HCT116 (cell line): ENCODE results near the gene KCNMB1. TPM values are rescaled to one million over a fixed set of nuclear protein-coding genes. Genes with fewer than 3 reads are reported as not detected.

ENCODE experiments used
- ATAC-seq: fragments of 200-7000 bp; cut with Tn5 transposase; 2 replicates; pipeline ENCODE4 v1.9.1; 2020; ENCODE audit warnings: mild to moderate bottlenecking, moderate library complexity
- BruUV-seq: library from RNA; stranded (reverse); fragments of 400-500 nt; replicated peaks from 2 replicates; lab custom pipeline; 2021; lab: Mats Ljungman, UMichigan
- CTCF ChIA-PET: fragments of 300-600 bp; sonication (Branson Sonifier 250); formaldehyde crosslinking; loops from one replicate; lab custom pipeline; 2021; ENCODE audit warnings: antibody characterized with exemption; lab: Charles Lee
- POLR2A ChIA-PET: fragments of 300-600, 350-600 bp; sonication (Branson Sonifier 250); formaldehyde crosslinking; loops from one replicate; lab custom pipeline; 2021; ENCODE audit warnings: antibody characterized with exemption; lab: Charles Lee
- RAD21 ChIA-PET, 2 experiments: fragments of 300-600 bp; sonication (Branson Sonifier 250); formaldehyde crosslinking; loops; one replicate each; lab custom pipeline; 2023; ENCODE audit warnings: low total read pairs in 2 of 2; ENCODE audit not compliant: uncharacterized antibody in 2 of 2, unreplicated experiment in 2 of 2, low non-redundant PET in 1 of 2; lab: Charles Lee
- DNase-seq: peaks from one replicate; pipeline ENCODE4 v3.0.0-alpha.2; 2010; ENCODE audit warnings: low read depth, low spot score
- H2AFZ ChIP-seq: fragments of 200-600 bp; shearing (Covaris generic), sonication (generic); 2 replicates; pipeline ENCODE4 v1.6.1; 2017; ENCODE audit warnings: low read depth, mixed run types, mixed read lengths, antibody characterized with exemption, low read length; ENCODE audit not compliant: poor library complexity, severe bottlenecking
- H3K27ac ChIP-seq: 2 replicates; pipeline ENCODE4 v1.5.1; 2012; ENCODE audit warnings: low read depth, low read length
- H3K27me3 ChIP-seq: fragments of 200-600 bp; sonication (generic); 2 replicates; pipeline ENCODE4 v1.6.1; 2016; ENCODE audit warnings: mixed run types, low read length, mixed read lengths; ENCODE audit not compliant: insufficient read depth
- H3K36me3 ChIP-seq, 2 experiments: fragments of 200-500 bp in 1 of 2; fragments of 200-600 bp in 1 of 2; sonication (Bioruptor generic) in 1 of 2; sonication (generic) in 1 of 2; 2 replicates each; pipeline versions ENCODE4 v1.5.1 to v1.6.1; 2014 to 2016; ENCODE audit warnings: low read length in 2 of 2, inconsistent platforms in 1 of 2, mixed read lengths in 1 of 2, mixed run types in 1 of 2; ENCODE audit not compliant: insufficient read depth in 2 of 2, control insufficient read depth in 1 of 2
- H3K4me1 ChIP-seq, 2 experiments: fragments of 200-600 bp in 1 of 2; sonication (generic) in 1 of 2; 2 replicates each; pipeline versions ENCODE4 v1.5.1 to v1.6.1; 2012 to 2017; ENCODE audit warnings: low read length in 2 of 2, inconsistent platforms in 1 of 2, mild to moderate bottlenecking in 1 of 2, mixed read lengths in 1 of 2, mixed run types in 1 of 2, moderate library complexity in 1 of 2; ENCODE audit not compliant: insufficient read depth in 2 of 2, control insufficient read depth in 1 of 2
- H3K4me2 ChIP-seq: fragments of 200-600 bp; sonication (generic); 2 replicates; pipeline ENCODE4 v1.6.1; 2017; ENCODE audit warnings: mixed run types, low read length, mixed read lengths
- H3K4me3 ChIP-seq, 2 experiments: fragments of 200-600 bp in 1 of 2; sonication (generic) in 1 of 2; replicated peaks in 1 of 2; 2 replicates each; pipeline ENCODE4 v1.5.1; 2011 to 2016; ENCODE audit warnings: low read length in 2 of 2, control low read depth in 1 of 2, low read depth in 1 of 2, mild to moderate bottlenecking in 1 of 2, mixed read lengths in 1 of 2, mixed run types in 1 of 2
- H3K79me2 ChIP-seq: fragments of 200-600 bp; sonication (generic); 2 replicates; pipeline ENCODE4 v1.6.1; 2017; ENCODE audit warnings: mild to moderate bottlenecking, mixed run types, low read length, moderate library complexity, mixed read lengths; ENCODE audit not compliant: insufficient read depth
- H3K9ac ChIP-seq: fragments of 200-600 bp; sonication (generic); 2 replicates; pipeline ENCODE4 v1.6.1; 2016; ENCODE audit warnings: low read length, mixed read lengths
- H3K9me2 ChIP-seq: fragments of 200-600 bp; sonication (generic), shearing (Covaris generic); 2 replicates; pipeline ENCODE4 v1.6.1; 2017; ENCODE audit warnings: mixed run types, mild to moderate bottlenecking, moderate library complexity; ENCODE audit not compliant: insufficient read depth
- H3K9me3 ChIP-seq, 2 experiments: fragments of 200-500 bp in 1 of 2; fragments of 200-600 bp in 1 of 2; sonication (Bioruptor generic) in 1 of 2; sonication (generic) in 1 of 2; 2 replicates each; pipeline ENCODE4 v1.6.1; 2014 to 2017; ENCODE audit warnings: low read length in 2 of 2, mixed read lengths in 2 of 2, inconsistent platforms in 1 of 2, low read depth in 1 of 2, mild to moderate bottlenecking in 1 of 2, mixed run types in 1 of 2, moderate library complexity in 1 of 2; ENCODE audit not compliant: control insufficient read depth in 1 of 2, insufficient read depth in 1 of 2
- H4K20me1 ChIP-seq: fragments of 200-600 bp; sonication (generic), shearing (Covaris generic); 2 replicates; pipeline ENCODE4 v1.6.1; 2017; ENCODE audit warnings: mixed run types, mild to moderate bottlenecking, moderate library complexity; ENCODE audit not compliant: insufficient read depth
- CBX3 ChIP-seq: IDR thresholded peaks from 2 replicates; pipeline ENCODE4 v1.6.1; 2012; ENCODE audit warnings: low read depth
- CEBPB ChIP-seq: IDR thresholded peaks from 2 replicates; pipeline ENCODE4 v1.6.1; 2012; ENCODE audit warnings: low read depth
- EGR1 ChIP-seq: IDR thresholded peaks from 2 replicates; pipeline ENCODE4 v1.6.1; 2012; ENCODE audit warnings: low read depth
- ELF1 ChIP-seq: IDR thresholded peaks from 2 replicates; pipeline ENCODE4 v1.6.1; 2012; ENCODE audit warnings: low read depth, borderline replicate concordance
- EZH2 ChIP-seq: fragments of 200-600 bp; sonication (generic); IDR thresholded peaks from 2 replicates; pipeline ENCODE4 v1.6.1; 2017; ENCODE audit warnings: antibody characterized with exemption, mixed run types
- EZH2phosphoT487 ChIP-seq: fragments of 200-600 bp; IDR thresholded peaks from 2 replicates; pipeline ENCODE4 v1.6.1; 2018; ENCODE audit warnings: antibody characterized with exemption, borderline replicate concordance
- POLR2A ChIP-seq: IDR thresholded peaks from 2 replicates; pipeline ENCODE4 v1.7.0; 2011; ENCODE audit warnings: borderline replicate concordance; ENCODE audit not compliant: insufficient read depth, insufficient read length; ENCODE audit errors: extremely low read depth
- POLR2AphosphoS5 ChIP-seq: IDR thresholded peaks from 2 replicates; pipeline ENCODE4 v1.6.1; 2011; ENCODE audit warnings: mild to moderate bottlenecking, low read depth, low read length, moderate library complexity
- SP1 ChIP-seq: IDR thresholded peaks from 2 replicates; pipeline ENCODE4 v1.6.1; 2012; ENCODE audit warnings: low read depth
- SRF ChIP-seq: IDR thresholded peaks from 2 replicates; pipeline ENCODE4 v1.6.1; 2012; ENCODE audit warnings: low read depth
- YY1 ChIP-seq: IDR thresholded peaks from 2 replicates; pipeline ENCODE4 v1.6.1; 2011; ENCODE audit warnings: low read length, low read depth, moderate library complexity, mild to moderate bottlenecking; ENCODE audit not compliant: insufficient replicate concordance; ENCODE audit errors: extremely low read depth
- ZFX ChIP-seq: fragments of 450-650 bp; IDR thresholded peaks from 2 replicates; pipeline ENCODE4 v1.6.1; 2017
- intact Hi-C: fragments of 100-400 bp; cut with micrococcal nuclease; formaldehyde crosslinking; loops from 2 replicates; pipeline ENCODE4 v1.10.0; 2022
- total RNA-seq: library from RNA; stranded (reverse); gene quantifications from one replicate; pipeline ENCODE4 v1.2.1, GENCODE V29; 2021; ENCODE audit not compliant: unreplicated experiment
- TF ChIP-seq, protein P1 (sequence below): IDR thresholded peaks from 2 replicates; pipeline ENCODE4 v1.6.1; 2012
- TF ChIP-seq, protein P2 (sequence below), 3 experiments: fragments of 200-600 bp in 1 of 3; sonication (generic) in 1 of 3; IDR thresholded peaks in 2 of 3; conservative IDR thresholded peaks in 1 of 3; 2 replicates each; pipeline ENCODE4 v1.5.1; 2012 to 2017; ENCODE audit warnings: low read depth in 2 of 3, low read length in 2 of 3, antibody characterized with exemption in 1 of 3, borderline replicate concordance in 1 of 3, control low read depth in 1 of 3, mild to moderate bottlenecking in 1 of 3, mixed read lengths in 1 of 3, mixed run types in 1 of 3, moderate library complexity in 1 of 3; ENCODE audit not compliant: insufficient read depth in 1 of 3
- TF ChIP-seq, protein P3 (sequence below): IDR thresholded peaks from 2 replicates; pipeline ENCODE4 v1.6.1; 2012
- TF ChIP-seq, protein P4 (sequence below): IDR thresholded peaks from 2 replicates; pipeline ENCODE4 v1.6.1; 2011; ENCODE audit warnings: mild to moderate bottlenecking, low read length, moderate library complexity; ENCODE audit not compliant: insufficient replicate concordance; ENCODE audit errors: extremely low read depth

KCNMB1 gene
- total RNA-seq, 1 experiment from 2014 or later, result not detected

DNA sequence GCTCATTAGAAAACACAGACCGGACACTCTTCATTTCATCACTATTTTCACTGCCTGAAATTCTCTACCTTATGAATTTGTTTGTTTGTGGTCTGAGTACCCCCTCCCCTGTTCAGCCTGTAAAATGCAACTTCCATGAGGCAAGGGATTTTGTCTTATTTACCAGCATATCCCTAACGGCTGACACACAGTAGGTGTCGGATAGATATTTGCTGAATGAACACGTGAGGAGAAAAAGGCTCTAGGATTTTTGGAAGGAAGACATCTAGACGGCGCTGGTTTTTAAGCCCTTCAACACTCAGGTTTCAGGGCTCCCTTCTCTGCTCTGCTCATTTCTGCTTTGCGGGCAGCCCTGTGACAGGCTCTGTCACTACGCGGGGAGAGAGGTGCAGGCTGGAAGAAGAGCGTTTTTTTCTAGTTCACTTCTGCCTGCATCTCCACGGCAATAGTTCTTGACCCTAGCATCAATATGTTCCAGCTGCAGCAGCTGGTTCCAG, 41.0 kb downstream of the KCNMB1 start:
- no peak overlapping the region for H3K4me3 ChIP-seq
- no peak for TF ChIP-seq POLR2A
- no peak for TF ChIP-seq SRF
- no peak for TF ChIP-seq POLR2AphosphoS5
- no peak for TF ChIP-seq EGR1
- TF ChIP-seq CBX3, result no peak
- no peak for TF ChIP-seq EZH2phosphoT487
- TF ChIP-seq, protein P1, sequence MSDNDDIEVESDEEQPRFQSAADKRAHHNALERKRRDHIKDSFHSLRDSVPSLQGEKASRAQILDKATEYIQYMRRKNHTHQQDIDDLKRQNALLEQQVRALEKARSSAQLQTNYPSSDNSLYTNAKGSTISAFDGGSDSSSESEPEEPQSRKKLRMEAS, result no peak
- no peak for TF ChIP-seq ZFX
- no peak for TF ChIP-seq EZH2
- TF ChIP-seq, protein P2, sequence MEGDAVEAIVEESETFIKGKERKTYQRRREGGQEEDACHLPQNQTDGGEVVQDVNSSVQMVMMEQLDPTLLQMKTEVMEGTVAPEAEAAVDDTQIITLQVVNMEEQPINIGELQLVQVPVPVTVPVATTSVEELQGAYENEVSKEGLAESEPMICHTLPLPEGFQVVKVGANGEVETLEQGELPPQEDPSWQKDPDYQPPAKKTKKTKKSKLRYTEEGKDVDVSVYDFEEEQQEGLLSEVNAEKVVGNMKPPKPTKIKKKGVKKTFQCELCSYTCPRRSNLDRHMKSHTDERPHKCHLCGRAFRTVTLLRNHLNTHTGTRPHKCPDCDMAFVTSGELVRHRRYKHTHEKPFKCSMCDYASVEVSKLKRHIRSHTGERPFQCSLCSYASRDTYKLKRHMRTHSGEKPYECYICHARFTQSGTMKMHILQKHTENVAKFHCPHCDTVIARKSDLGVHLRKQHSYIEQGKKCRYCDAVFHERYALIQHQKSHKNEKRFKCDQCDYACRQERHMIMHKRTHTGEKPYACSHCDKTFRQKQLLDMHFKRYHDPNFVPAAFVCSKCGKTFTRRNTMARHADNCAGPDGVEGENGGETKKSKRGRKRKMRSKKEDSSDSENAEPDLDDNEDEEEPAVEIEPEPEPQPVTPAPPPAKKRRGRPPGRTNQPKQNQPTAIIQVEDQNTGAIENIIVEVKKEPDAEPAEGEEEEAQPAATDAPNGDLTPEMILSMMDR (IDR thresholded peaks at IDR 0.05 in 2 of 3, conservative IDR thresholded peaks at IDR 0.05 in 1 of 3; ENCODE audit: borderline replicate concordance in 1 of 3, insufficient read depth in 1 of 3, low read depth in 2 of 3, low read length in 2 of 3), result no peak
- TF ChIP-seq, protein P3, sequence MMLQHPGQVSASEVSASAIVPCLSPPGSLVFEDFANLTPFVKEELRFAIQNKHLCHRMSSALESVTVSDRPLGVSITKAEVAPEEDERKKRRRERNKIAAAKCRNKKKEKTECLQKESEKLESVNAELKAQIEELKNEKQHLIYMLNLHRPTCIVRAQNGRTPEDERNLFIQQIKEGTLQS, result no peak
- TF ChIP-seq YY1, result no peak
- no peak for TF ChIP-seq SP1
- no peak for TF ChIP-seq ELF1
- TF ChIP-seq CEBPB, result no peak
- TF ChIP-seq, protein P4, sequence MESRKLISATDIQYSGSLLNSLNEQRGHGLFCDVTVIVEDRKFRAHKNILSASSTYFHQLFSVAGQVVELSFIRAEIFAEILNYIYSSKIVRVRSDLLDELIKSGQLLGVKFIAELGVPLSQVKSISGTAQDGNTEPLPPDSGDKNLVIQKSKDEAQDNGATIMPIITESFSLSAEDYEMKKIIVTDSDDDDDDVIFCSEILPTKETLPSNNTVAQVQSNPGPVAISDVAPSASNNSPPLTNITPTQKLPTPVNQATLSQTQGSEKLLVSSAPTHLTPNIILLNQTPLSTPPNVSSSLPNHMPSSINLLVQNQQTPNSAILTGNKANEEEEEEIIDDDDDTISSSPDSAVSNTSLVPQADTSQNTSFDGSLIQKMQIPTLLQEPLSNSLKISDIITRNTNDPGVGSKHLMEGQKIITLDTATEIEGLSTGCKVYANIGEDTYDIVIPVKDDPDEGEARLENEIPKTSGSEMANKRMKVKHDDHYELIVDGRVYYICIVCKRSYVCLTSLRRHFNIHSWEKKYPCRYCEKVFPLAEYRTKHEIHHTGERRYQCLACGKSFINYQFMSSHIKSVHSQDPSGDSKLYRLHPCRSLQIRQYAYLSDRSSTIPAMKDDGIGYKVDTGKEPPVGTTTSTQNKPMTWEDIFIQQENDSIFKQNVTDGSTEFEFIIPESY, result no peak
- peaks cover 85% of the 10 kb centered on the region for H3K27me3 ChIP-seq
- ATAC-seq (no peak), DNase-seq (no peak)
- ChIA-PET POLR2A (no interaction called here), CTCF (interaction anchor here (2.6 kb wide), 1 partner anchor 9 kb away, joined by 9 read pairs; no protein-coding TSS in a partner anchor), RAD21 (no interaction called here)
- H3K4me2 ChIP-seq, result no peak overlapping the region
- H3K9ac ChIP-seq, result no peak overlapping the region
- H3K9me3 ChIP-seq, result no peaks in the 10 kb centered on the region
- H2AFZ ChIP-seq, result no peak overlapping the region
- intact Hi-C loops, result no loop called here
- H3K9me2 ChIP-seq, result no peaks in the 10 kb centered on the region
- BruUV-seq, result no TSS peak
- no peak overlapping the region for H3K27ac ChIP-seq
- no peaks in the 10 kb centered on the region for H3K79me2 ChIP-seq
- H3K36me3 ChIP-seq, result no peaks in the 10 kb centered on the region
- no peaks in the 10 kb centered on the region for H3K4me1 ChIP-seq
- no peaks in the 10 kb centered on the region for H4K20me1 ChIP-seq
